ENCODE measurements around the gene RSPO1. TPM values are rescaled to one million over a fixed set of nuclear protein-coding genes. Genes with fewer than 3 reads are reported as not detected.

The RSPO1 gene
- total RNA-seq, 1 experiment from 2014 or later = 0.18 TPM

- in situ Hi-C loops (cut with HindIII; ENCODE audit: low pct_unique_long_range_greater_than_20kb, low sequenced_read_pairs) = no loop called here
- Histone ChIP-seq H3K4me3 (ENCODE audit: low read depth in 2 of 2, low read length in 2 of 2) (no peak overlapping the region), H3K9me3 (ENCODE audit: control insufficient read depth, insufficient read depth, low read depth, low read length) (no peaks in the 10 kb centered on the region), H3K27ac (ENCODE audit: low read length) (no peak overlapping the region), H3K36me3 (ENCODE audit: control insufficient read depth, insufficient read depth, low read length) (peaks cover 44% of the 10 kb centered on the region), H3K27me3 (ENCODE audit: control insufficient read depth, insufficient read depth, low read length) (no peaks in the 10 kb centered on the region), H3K4me1 (ENCODE audit: control insufficient read depth, insufficient read depth, low read length) (no peaks in the 10 kb centered on the region)
- BruUV-seq (replicated peaks) = TSS peak; percentile 3
- TF ChIP-seq TCF7L2 (IDR thresholded peaks at IDR 0.05; ENCODE audit: low read depth, low read length) (no peak), SIN3A (IDR thresholded peaks at IDR 0.05; ENCODE audit: borderline replicate concordance, insufficient read depth, low read depth, low read length) (no peak), POLR2AphosphoS5 (IDR thresholded peaks at IDR 0.05; ENCODE audit: low read depth, low read length) (no peak)
- TF ChIP-seq, protein P1, sequence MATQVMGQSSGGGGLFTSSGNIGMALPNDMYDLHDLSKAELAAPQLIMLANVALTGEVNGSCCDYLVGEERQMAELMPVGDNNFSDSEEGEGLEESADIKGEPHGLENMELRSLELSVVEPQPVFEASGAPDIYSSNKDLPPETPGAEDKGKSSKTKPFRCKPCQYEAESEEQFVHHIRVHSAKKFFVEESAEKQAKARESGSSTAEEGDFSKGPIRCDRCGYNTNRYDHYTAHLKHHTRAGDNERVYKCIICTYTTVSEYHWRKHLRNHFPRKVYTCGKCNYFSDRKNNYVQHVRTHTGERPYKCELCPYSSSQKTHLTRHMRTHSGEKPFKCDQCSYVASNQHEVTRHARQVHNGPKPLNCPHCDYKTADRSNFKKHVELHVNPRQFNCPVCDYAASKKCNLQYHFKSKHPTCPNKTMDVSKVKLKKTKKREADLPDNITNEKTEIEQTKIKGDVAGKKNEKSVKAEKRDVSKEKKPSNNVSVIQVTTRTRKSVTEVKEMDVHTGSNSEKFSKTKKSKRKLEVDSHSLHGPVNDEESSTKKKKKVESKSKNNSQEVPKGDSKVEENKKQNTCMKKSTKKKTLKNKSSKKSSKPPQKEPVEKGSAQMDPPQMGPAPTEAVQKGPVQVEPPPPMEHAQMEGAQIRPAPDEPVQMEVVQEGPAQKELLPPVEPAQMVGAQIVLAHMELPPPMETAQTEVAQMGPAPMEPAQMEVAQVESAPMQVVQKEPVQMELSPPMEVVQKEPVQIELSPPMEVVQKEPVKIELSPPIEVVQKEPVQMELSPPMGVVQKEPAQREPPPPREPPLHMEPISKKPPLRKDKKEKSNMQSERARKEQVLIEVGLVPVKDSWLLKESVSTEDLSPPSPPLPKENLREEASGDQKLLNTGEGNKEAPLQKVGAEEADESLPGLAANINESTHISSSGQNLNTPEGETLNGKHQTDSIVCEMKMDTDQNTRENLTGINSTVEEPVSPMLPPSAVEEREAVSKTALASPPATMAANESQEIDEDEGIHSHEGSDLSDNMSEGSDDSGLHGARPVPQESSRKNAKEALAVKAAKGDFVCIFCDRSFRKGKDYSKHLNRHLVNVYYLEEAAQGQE (IDR thresholded peaks at IDR 0.05; ENCODE audit: insufficient read depth in 1 of 2, low read depth in 2 of 2, low read length in 1 of 2) = no peak
- TF ChIP-seq, protein P2, sequence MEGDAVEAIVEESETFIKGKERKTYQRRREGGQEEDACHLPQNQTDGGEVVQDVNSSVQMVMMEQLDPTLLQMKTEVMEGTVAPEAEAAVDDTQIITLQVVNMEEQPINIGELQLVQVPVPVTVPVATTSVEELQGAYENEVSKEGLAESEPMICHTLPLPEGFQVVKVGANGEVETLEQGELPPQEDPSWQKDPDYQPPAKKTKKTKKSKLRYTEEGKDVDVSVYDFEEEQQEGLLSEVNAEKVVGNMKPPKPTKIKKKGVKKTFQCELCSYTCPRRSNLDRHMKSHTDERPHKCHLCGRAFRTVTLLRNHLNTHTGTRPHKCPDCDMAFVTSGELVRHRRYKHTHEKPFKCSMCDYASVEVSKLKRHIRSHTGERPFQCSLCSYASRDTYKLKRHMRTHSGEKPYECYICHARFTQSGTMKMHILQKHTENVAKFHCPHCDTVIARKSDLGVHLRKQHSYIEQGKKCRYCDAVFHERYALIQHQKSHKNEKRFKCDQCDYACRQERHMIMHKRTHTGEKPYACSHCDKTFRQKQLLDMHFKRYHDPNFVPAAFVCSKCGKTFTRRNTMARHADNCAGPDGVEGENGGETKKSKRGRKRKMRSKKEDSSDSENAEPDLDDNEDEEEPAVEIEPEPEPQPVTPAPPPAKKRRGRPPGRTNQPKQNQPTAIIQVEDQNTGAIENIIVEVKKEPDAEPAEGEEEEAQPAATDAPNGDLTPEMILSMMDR (IDR thresholded peaks at IDR 0.05) = no peak
- ATAC-seq = no peak
- ChIA-PET POLR2A (no interaction called here), CTCF (no interaction called here)
- intact Hi-C loops (cut with micrococcal nuclease; ENCODE audit: unreplicated experiment) = no loop called here
- no peak for DNase-seq (ENCODE audit: low read depth, low spot score)
Observed at GRCh38 chr1:37575692-37576091, 59.0 kb downstream of the RSPO1 start.

GRCh38 chr1:37574834-37575480 lies 59.7 kb downstream of the RSPO1 start:
- ATAC-seq (peak; percentile 32; the same call in 1 of the 2 replicates), DNase-seq (ENCODE audit: low read depth, low spot score) (no peak)
- Histone ChIP-seq H3K36me3 (ENCODE audit: control insufficient read depth, insufficient read depth, low read length) (peaks cover 44% of the 10 kb centered on the region), H3K27ac (ENCODE audit: low read length) (no peak overlapping the region), H3K4me3 (ENCODE audit: low read depth in 2 of 2, low read length in 2 of 2) (no peak overlapping the region), H3K4me1 (ENCODE audit: control insufficient read depth, insufficient read depth, low read length) (no peaks in the 10 kb centered on the region), H3K9me3 (ENCODE audit: control insufficient read depth, insufficient read depth, low read depth, low read length) (no peaks in the 10 kb centered on the region), H3K27me3 (ENCODE audit: control insufficient read depth, insufficient read depth, low read length) (no peaks in the 10 kb centered on the region)
- TF ChIP-seq SIN3A (IDR thresholded peaks at IDR 0.05; ENCODE audit: borderline replicate concordance, insufficient read depth, low read depth, low read length) (no peak), POLR2AphosphoS5 (IDR thresholded peaks at IDR 0.05; ENCODE audit: low read depth, low read length) (no peak), TCF7L2 (IDR thresholded peaks at IDR 0.05; ENCODE audit: low read depth, low read length) (no peak)
- TF ChIP-seq, protein P1 (IDR thresholded peaks at IDR 0.05; ENCODE audit: insufficient read depth in 1 of 2, low read depth in 2 of 2, low read length in 1 of 2) = no peak
- TF ChIP-seq, protein P2 (IDR thresholded peaks at IDR 0.05) = no peak
- BruUV-seq (replicated peaks) = no TSS peak
- POLR2A ChIA-PET = interaction anchor here (0.5 kb wide), 1 partner anchor 1190 kb away, joined by 4 read pairs; no protein-coding TSS in a partner anchor
- intact Hi-C loops (cut with micrococcal nuclease; ENCODE audit: unreplicated experiment) = no loop called here
- in situ Hi-C loops (cut with HindIII; ENCODE audit: low pct_unique_long_range_greater_than_20kb, low sequenced_read_pairs) = no loop called here
- CTCF ChIA-PET = no interaction called here

Measured in Panc1 (cell line).